GM19372 (cell line): Measurements from ENCODE around the gene TRAF4.

Experiments used
- ATAC-seq: cut with Tn5 transposase; IDR thresholded peaks from one replicate; pipeline ENCODE4 v1.9.1; 2021; ENCODE audit warnings: mild to moderate bottlenecking, low read depth, moderate library complexity; ENCODE audit not compliant: unreplicated experiment

The TRAF4 gene, protein sequence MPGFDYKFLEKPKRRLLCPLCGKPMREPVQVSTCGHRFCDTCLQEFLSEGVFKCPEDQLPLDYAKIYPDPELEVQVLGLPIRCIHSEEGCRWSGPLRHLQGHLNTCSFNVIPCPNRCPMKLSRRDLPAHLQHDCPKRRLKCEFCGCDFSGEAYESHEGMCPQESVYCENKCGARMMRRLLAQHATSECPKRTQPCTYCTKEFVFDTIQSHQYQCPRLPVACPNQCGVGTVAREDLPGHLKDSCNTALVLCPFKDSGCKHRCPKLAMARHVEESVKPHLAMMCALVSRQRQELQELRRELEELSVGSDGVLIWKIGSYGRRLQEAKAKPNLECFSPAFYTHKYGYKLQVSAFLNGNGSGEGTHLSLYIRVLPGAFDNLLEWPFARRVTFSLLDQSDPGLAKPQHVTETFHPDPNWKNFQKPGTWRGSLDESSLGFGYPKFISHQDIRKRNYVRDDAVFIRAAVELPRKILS

DNA sequence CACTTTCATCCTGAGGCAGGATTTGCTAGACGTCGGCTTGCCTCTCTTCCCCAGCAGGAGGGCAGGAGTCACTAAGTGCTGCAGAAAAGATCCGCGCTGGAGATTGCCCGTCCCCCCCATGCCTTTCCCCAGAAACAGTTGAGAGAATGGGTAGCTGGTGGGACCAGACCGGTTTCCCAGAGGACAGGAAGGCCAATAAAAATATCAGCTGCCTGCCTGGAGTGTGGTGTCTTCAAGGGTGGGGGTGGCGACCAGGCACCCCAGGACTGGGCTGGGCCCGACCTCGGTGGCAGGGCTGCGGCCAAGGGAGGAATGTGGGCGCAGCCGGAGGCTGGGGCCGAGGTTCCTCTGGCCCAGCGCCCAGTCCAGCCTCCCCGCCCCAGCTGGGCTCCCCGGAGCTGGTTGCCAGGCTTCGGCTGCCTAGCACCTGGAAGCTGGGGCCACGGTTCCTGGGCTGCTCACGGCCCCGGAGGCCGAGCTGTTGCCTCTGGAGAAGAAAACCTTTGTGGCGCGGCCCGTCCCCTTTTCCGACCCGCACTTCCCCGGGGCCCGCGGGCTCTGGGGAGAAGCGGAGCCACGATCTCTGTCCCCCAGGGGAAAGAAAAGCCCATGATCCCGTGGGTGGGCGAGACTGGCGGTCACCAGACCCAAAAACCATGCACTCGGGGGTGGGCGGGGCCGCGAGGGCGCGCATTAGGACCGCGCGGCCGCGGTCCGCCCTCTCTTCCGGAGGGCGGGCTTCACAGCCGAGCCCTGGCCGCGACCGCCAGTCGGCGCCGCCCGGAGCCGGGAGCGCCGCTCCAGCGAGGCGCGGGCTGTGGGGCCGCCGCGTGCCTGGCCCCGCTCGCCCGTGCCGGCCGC is at the start of gene TRAF4:
Gene TRAF4, plus strand, starts transcription at position 769 of the 861 bp plus-strand sequence. CDS start 102 bp downstream, outside the sequence.
- peak; percentile 70 for ATAC-seq

DNA sequence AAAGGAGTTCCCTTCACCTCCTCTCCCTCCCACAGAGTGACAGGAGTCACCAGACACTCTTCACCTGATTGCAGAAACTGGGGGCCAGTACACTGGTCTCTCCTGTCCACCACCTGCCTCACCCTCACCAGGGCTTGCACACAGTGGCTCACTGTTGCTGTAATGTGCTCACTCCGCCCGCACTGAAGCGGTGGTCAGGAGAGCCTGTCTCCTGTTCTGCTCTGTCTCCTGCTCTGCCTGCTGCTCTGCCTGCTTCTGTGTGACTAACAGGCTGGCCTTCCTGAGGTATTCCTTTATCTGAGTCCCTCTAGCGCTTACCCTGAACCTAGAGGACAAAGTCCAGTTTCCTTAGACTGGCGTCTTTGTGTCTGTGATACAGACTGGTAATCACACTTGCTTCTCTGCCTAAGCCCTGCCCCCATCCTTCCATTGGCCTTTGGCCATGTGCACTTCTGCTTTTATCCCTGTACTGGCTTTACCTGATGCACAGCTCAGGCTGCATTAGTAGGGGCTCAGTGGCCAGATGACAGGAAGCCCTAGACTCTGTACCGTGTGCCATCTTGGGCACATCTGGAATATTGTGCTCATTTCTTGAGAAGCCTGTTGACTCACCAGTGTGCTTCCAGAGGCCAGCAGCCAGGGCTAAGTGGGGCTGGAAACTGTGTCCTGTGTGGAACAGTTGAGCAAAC is 45.4 kb upstream of the TRAF4 start:
- no peak for ATAC-seq

DNA sequence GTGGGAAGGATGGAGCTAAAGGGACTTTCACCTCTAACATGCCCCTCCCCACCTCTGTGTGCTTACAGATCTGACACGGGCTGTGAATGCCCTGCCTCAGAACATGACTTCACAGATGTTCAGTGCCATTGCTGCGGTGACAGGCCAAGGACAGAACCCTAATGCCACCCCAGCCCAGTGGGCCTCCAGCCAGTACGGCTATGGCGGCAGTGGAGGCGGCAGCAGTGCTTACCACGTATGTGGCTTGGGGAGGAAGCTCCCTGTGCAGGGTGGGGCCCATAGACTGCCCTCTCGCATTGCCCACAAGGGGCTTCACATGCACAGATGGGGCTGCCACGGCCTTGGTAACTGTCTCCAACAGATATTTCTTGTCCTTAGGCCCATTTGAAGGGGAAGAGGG is 43.5 kb upstream of the TRAF4 start:
- no peak for ATAC-seq

DNA sequence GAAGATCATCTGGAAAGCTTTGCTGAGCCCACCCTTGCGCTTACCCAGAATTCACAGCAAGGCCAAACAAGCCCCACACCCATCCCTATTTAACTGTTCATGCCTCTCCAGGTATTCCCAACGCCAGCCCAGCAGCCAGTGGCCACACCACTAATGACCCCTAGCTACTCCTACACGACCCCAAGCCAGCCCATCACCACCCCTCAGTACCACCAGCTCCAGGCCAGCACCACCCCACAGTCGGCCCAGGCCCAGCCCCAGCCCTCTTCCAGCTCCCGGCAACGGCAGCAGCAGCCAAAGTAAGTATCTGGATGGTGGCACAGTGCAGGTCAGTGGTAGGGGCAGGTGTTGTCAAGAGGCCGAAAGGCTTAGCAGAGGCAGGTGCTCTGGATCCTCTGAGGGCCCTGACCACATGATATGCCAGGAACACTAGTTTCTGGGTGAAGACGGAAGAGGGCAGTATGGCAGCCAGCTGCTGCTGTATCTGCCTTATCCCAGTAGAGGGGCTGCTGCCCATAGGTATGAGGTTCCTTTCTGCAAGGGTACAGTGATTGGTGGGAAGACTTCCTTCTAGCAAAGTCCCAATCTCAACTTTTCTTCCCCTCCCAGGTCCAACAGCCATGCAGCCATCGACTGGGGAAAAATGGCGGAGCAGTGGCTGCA is 42.9 kb upstream of the TRAF4 start:
- no peak for ATAC-seq

DNA sequence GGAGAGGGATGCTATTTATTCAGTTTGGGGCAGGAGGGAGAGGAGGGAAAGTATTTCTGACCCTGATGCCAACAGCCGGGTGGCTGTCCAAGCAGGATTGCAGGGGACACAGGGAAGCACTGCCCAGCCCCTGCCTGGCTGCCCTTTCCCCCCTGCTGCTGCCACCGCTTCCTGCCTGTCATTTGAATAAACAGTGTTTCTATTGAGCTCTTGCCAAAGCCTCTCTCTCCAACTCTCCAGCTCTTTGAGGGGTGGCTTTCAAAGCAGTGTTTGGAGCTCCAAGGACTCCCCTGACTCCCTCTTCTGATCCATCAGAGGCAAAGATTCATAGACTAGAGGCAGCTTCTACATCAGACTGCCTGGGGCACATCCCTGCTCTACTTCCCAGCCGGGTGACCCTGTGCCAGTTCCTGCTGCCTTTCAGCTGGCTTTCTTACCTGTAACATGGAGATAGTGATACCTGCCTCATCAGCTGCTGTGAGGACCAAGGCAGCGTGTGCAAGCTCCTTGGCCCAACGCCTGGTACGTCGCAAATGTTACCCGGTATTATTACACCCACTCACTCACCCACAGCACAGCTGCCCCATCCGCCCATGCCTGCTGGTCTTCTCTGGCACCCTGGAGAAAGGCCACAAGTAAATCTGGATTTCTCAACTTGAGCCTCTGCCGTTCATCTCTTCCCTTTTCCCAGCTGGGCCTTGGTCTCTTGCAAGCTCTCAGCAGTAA is 41.6 kb upstream of the TRAF4 start:
- no peak for ATAC-seq

DNA sequence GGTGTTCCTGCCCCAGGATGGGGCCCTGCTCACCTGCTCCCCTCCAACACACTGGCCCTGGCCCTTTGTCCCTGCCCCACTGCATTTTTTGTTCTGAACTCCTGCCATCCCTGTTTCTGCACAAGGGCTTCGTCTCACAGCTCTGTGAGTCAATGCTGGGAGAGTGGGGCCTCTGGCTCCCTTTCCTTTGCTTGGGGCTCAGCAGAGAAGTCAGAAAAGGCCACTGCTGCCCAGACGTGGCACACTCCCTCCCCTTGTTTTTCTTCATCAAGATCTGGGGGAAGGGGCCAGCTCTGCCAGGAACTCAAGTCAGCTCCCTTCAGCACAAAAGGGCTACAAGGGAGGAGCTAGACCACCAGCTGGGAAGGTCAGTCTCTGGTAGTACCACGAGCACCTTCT is 41.1 kb upstream of the TRAF4 start:
- ATAC-seq: no peak

DNA sequence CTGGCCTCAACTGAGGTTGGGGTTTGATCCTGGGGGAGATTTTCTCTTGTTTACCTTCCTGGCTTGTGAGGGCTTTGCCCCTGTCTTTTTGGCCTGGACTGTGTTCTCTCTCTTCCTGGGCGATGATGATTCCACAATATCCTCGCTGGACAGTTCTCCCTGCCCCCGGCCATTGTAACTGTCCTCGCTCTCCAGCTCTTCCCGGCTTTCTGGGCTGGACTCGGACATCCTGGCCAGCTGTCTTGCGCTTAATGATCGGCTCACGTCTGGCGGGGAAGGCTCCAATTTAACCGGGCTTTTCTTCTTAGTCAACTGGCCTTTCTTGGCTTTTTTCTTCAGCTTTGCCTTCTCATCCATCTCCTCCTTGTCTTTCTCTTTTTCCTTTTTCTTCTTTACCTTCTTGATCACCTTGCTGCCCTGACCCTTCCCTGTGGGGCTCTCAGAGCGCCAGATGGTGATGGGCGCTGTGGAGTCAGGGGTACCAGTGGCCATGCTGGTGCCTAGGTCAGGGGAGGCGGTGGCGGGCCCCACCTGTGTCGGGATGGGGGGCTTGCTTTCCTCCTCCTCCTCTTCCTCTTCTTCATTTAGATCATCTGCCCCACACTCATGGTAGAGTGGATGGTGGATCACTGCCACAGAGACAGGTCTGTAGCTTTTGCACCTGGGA is 40.1 kb upstream of the TRAF4 start:
- ATAC-seq: no peak

DNA sequence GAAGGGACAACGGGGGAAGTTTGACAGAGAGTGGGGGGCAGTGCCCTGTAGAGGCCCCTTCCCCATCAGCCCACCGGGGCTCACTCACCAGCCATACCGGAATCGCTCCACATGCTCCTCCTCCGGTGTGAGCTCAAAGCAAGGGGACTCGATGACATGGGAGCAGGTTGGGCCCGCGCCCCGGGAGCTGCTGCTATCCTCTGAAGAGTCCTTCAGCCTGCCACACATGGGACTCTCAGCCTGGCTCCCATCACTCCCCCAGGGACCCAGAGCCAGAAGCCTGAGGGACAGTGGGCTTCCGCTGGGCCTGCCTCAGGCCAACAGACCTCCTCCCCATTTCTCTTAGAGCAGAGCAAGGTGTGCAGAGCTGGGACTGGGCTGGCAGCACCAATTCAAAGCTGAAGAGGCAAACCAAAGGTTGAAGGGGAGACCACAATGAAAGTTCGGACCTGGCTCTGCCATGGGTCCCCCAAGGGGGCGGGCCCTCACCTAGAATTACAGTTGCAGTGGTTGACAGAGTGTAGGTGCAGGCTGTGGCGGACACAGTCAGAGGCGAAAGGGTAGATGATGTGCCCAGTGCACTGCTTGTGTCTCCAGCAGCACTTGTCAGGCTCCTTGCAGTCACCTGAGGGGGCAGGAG is 39.5 kb upstream of the TRAF4 start:
- no peak for ATAC-seq

DNA sequence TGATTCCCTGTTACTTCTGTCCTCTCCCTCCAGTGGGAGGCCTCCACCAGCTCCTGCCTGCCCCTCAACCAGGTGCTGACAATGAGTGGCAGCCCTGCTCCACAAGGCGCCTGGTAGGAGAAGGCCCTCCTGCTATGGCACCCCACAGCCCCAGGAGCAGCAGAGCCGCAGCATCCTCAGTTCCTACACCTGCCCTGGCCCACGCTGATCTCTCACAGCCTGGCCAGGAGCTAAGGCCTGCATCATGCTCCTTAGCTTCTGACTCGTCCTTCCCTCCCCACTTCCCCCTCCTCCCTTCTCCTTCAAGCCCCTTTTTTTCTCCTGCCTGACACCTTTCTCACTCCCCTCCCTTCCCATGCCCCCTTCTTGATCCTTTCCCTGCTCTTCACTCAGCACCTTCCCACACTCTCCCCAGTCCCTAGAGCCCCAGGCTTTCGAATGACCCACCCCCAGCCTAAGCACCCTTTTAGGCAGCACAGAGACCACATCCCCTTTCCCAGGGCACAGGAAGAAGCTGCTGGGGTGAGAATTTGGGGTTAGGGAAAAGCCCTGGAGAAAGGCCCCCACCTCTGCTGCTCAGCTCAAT is 38.6 kb upstream of the TRAF4 start:
- no peak for ATAC-seq

DNA sequence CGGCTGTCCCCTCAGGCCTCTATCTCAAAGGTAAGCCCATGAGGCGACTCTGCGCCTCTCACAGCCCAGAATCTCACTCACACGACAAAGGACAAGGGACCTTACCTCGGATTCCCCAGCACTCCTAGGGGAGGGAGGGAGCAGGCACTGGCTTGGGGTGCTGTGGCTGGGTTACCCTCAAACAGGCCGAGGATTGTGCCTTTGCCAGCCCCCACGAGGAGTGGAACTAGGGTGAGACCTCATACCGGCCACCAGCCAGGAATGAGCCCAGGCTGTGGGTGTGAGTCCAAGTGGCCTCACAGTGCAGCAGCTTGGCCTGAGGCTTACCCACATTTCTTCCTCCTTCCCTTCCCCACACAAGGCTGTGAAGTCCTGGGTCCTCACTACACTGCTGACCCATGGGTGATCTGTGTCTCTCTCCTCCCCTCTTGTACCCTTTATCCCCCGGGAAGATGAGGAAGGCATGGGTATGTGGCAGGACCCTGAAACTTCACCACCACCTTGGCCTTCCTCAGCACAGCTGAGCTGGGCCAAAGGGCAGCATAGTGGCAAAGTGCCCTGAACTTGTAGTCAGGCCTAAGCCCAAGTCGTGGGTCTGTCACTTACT is 38.0 kb upstream of the TRAF4 start:
- ATAC-seq: no peak

DNA sequence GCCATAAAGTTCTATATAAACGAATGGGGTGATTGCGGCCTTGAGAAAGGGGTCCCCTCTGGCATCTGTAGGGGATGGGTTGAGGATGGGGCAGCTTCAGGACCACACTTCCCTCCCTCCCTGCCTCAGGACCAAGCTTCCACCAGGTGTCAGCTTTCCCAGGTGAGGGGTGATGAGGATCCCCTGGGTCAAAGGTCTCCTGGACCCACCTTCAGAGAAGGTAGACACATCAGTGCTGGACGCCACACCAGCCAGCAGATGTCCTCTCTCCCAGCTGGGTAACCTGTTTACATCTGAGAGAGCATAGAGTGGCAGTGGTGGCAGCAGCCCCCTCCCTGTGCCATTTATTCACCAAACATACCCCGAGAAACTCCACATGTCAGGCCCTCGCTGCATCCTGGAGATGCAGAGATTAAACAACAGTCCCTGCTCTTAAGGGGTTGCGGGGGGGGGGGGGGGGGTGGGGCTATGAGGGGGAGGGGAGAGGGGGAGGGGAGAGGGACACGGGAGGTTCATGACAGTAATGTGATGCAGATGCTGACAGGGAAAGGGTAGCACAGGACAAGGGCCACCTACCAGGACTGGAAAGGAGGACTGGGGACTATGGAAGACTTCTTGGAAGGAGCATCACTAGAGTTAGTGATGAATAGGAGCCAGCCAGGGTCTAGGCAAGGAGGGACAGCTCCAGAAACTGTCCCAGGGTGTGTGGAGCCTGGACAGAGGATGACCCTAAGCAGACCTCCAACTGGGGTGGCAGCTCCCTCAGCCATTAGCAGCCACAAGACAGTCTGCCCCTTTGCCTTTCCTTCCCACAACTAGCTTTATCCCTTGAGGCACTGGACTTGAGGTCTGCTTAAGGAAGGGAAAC is 37.1 kb upstream of the TRAF4 start:
- ATAC-seq: no peak

DNA sequence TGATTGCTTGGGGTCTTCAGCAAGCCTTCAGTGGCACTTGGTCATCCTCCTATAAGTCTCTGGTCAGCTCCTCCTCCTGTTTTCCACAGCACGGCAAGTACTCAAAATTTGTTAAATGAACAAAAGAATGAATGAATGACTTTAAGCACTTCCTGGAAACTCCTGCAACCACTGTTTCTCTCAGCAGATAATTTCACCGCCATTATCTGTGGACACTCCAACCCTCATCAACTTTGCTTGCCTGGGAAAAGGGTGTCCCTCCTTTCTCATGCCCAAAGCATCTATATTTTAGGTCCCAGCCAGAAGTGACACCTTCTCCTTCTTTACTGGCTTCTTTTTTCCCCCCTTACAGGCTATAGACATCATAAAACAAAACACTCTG is 36.5 kb upstream of the TRAF4 start:
- ATAC-seq: no peak

DNA sequence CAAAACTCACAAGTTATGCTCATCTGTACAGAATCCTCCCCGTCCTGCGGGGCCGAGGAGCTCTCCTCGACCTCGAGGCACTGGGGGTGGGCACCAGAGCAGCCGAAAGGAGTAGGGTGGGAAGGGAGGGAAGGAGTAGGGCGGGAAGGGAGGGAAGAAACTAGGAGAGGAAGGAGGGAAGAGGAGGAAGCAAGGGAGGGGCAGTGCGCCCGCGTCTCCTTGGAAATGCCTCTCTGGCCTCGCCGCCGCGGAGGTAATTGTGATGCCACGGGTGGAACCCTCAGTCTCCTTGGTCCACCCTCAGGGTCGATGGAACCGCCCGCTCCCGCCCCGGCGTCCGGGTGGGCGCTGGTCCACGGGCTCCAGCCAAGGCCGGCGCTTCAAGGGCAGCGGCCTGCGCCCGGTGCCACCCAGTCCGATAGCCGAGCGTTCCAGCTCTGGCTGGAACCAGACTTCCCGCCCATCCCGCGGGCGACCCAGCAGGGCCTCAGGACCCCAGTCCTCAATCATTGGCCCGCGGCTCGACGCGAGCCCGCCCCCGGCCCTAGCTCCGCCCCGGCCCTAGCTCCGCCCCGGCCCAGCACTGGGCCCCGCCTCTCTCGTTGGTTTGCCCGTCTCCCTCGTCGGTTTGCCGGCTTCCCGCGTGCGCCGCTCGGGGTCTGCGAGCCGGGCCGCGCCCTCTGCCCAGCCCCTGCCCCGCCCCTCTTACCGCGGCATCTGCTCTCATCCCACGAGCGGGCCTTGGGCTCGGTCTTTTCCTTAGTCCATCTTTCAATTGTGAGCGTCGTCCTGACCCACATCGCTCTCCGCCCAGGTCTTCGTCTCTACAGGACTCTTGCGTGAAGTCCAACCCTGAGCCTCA is 32.7 kb upstream of the TRAF4 start:
- peak; percentile 91 for ATAC-seq

DNA sequence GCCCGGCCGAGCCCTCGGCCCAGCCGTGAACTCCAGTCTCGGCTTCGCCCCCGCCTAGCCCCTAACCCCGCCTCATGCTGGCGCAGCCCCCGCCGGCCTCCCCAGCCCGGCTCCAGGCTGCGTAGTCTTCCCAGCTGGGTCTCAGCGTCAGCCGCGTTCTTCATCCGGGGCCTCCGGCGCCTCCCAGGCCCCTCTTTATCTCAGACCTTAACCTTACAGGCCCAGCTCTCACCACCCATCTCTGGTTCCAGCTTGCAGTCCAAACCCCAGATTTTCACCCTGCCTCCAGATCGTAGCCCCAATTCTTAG is 32.1 kb upstream of the TRAF4 start, which contains the start of gene PROCA1:
Gene PROCA1, minus strand, starts transcription at position 166 of the 309 bp plus-strand sequence. CDS start 228 bp downstream, outside the sequence.
- ATAC-seq: peak; percentile 33

DNA sequence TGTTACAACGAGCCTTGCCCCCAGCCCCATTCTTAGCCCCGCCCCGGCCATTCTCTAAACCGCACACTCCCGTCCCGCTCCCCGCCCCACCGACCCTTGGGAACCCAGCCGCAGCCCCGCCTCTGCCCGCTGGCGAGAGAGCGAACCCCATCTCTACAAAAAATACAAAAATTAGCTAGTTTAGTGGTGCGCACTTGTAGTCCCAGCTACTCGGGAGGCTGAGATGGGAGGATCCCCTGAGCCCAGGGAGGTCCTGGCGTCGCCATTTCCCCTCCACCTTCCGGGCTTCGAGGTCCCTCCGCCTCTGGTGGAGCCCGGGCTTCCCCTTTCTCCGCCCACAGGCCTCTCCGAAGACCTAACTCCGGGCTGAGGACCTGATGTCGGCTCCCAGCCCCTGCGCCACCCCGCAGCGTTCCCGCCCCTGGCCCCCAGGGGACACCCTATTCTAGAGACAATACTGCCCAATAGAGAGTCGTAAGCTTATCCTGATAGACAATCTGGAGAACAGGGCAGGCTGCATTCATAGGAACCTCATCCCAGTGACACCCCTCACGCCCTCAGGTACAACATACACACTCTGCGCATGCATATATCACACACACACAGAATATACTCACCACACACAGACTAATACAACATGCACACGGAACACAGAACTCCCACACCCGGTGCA is 31.6 kb upstream of the TRAF4 start:
- no peak for ATAC-seq
